H9 (cell line): Measurements from ENCODE around the gene ACOX3. TPM values are rescaled to one million over a fixed set of nuclear protein-coding genes. Genes with fewer than 3 reads are reported as not detected.

ENCODE experiments used
- DNase-seq: peaks from one replicate; pipeline ENCODE4 v3.0.0-alpha.2; 2017
- H2AFZ ChIP-seq: one replicate; pipeline ENCODE4 v1.6.1; 2013; ENCODE audit warnings: mild to moderate bottlenecking, low read length, control low read depth, moderate library complexity
- H2AK5ac ChIP-seq: 2 replicates; pipeline ENCODE4 v1.6.1; 2013; ENCODE audit warnings: low read length, control low read depth, mixed read lengths; ENCODE audit not compliant: insufficient read length
- H2BK120ac ChIP-seq: one replicate; pipeline ENCODE4 v1.6.1; 2013; ENCODE audit warnings: low read depth, mild to moderate bottlenecking, low read length, control low read depth, inconsistent platforms; ENCODE audit not compliant: poor library complexity, severe bottlenecking
- H2BK12ac ChIP-seq: 2 replicates; pipeline ENCODE4 v1.6.1; 2013; ENCODE audit warnings: low read length, control low read depth, mixed read lengths, low read depth; ENCODE audit not compliant: insufficient read length
- H2BK15ac ChIP-seq: 2 replicates; pipeline ENCODE4 v1.6.1; 2013; ENCODE audit warnings: low read depth, low read length, control low read depth
- H2BK20ac ChIP-seq: one replicate; pipeline ENCODE4 v1.6.1; 2013; ENCODE audit warnings: low read depth, mild to moderate bottlenecking, low read length, control low read depth, inconsistent platforms; ENCODE audit not compliant: poor library complexity, severe bottlenecking
- H2BK5ac ChIP-seq: 2 replicates; pipeline ENCODE4 v1.6.1; 2013; ENCODE audit warnings: low read length, control low read depth, mixed read lengths; ENCODE audit not compliant: insufficient read length
- H3K14ac ChIP-seq: 2 replicates; pipeline ENCODE4 v1.6.1; 2013; ENCODE audit warnings: low read length, control low read depth; ENCODE audit not compliant: insufficient read depth
- H3K18ac ChIP-seq: 2 replicates; pipeline ENCODE4 v1.6.1; 2013; ENCODE audit warnings: low read depth, mild to moderate bottlenecking, mixed read lengths, low read length, control low read depth; ENCODE audit not compliant: insufficient read length
- H3K23ac ChIP-seq: 2 replicates; pipeline ENCODE4 v1.6.1; 2013; ENCODE audit warnings: low read length, control low read depth, mixed read lengths, low read depth; ENCODE audit not compliant: insufficient read length
- H3K23me2 ChIP-seq: 2 replicates; pipeline ENCODE4 v1.6.1; 2013; ENCODE audit warnings: low read depth, mild to moderate bottlenecking, mixed read lengths, low read length, control low read depth; ENCODE audit not compliant: insufficient read length, poor library complexity, severe bottlenecking
- H3K27ac ChIP-seq: 2 replicates; pipeline ENCODE4 v1.5.1; 2013; ENCODE audit warnings: low read length, control low read depth, mixed read lengths, low read depth; ENCODE audit not compliant: insufficient read length
- H3K27me3 ChIP-seq: 2 replicates; pipeline ENCODE4 v1.6.1; 2013; ENCODE audit warnings: low read length, control low read depth, inconsistent platforms; ENCODE audit not compliant: insufficient read depth
- H3K4ac ChIP-seq: 2 replicates; pipeline ENCODE4 v1.6.1; 2013; ENCODE audit warnings: low read depth, mild to moderate bottlenecking, control low read depth, inconsistent platforms, low read length, moderate library complexity
- H3K4me1 ChIP-seq: 2 replicates; pipeline ENCODE4 v1.6.1; 2013; ENCODE audit warnings: low read length, control low read depth, inconsistent platforms; ENCODE audit not compliant: insufficient read depth
- H3K4me2 ChIP-seq: 2 replicates; pipeline ENCODE4 v1.6.1; 2013; ENCODE audit warnings: low read length, control low read depth, mixed read lengths; ENCODE audit not compliant: insufficient read length, insufficient read depth
- H3K56ac ChIP-seq: 2 replicates; pipeline ENCODE4 v1.6.1; 2013; ENCODE audit warnings: low read depth, mild to moderate bottlenecking, mixed read lengths, low read length, control low read depth; ENCODE audit not compliant: insufficient read length
- H3K79me1 ChIP-seq: 2 replicates; pipeline ENCODE4 v1.6.1; 2013; ENCODE audit warnings: low read depth, mild to moderate bottlenecking, moderate library complexity, low read length, control low read depth, inconsistent platforms; ENCODE audit not compliant: insufficient read depth, poor library complexity, severe bottlenecking
- H3K79me2 ChIP-seq: 2 replicates; pipeline ENCODE4 v1.6.1; 2013; ENCODE audit warnings: low read length, control low read depth, inconsistent platforms; ENCODE audit not compliant: insufficient read depth
- H3K9ac ChIP-seq: 2 replicates; pipeline ENCODE4 v1.6.1; 2013; ENCODE audit warnings: low read length, control low read depth, mixed read lengths; ENCODE audit not compliant: insufficient read length; ENCODE audit errors: extremely low read depth
- H3K9me3 ChIP-seq: one replicate; pipeline ENCODE4 v1.6.1; 2013; ENCODE audit warnings: low read depth, low read length, inconsistent platforms; ENCODE audit not compliant: control insufficient read depth
- H3T11ph ChIP-seq: one replicate; pipeline ENCODE4 v1.6.1; 2013; ENCODE audit warnings: mild to moderate bottlenecking, low read length, control low read depth, inconsistent platforms
- H4K20me1 ChIP-seq: one replicate; pipeline ENCODE4 v1.6.1; 2013; ENCODE audit not compliant: control insufficient read depth, insufficient read length, insufficient read depth
- H4K5ac ChIP-seq: 2 replicates; pipeline ENCODE4 v1.6.1; 2013; ENCODE audit warnings: low read depth, mild to moderate bottlenecking, mixed read lengths, low read length, control low read depth; ENCODE audit not compliant: insufficient read length
- H4K8ac ChIP-seq: replicated peaks from 2 replicates; pipeline ENCODE4 v1.6.1; 2013; ENCODE audit warnings: low read length, control low read depth, mixed read lengths, low read depth; ENCODE audit not compliant: insufficient read length
- H4K91ac ChIP-seq: 2 replicates; pipeline ENCODE4 v1.6.1; 2013; ENCODE audit warnings: low read depth, mild to moderate bottlenecking, moderate library complexity, mixed read lengths, low read length, control low read depth; ENCODE audit not compliant: insufficient read length
- H3K27ac Mint-ChIP-seq, 3 experiments: 2 replicates in 2 of 3; 3 replicates in 1 of 3; pipeline ENCODE4 v1.8.0; 2020 to 2021; ENCODE audit warnings: mixed read lengths in 3 of 3, mild to moderate bottlenecking in 1 of 3, moderate library complexity in 1 of 3
- H3K27me3 Mint-ChIP-seq: 2 replicates; pipeline ENCODE4 v1.8.0; 2021; ENCODE audit warnings: low read depth, mild to moderate bottlenecking, moderate library complexity, mixed read lengths
- H3K36me3 Mint-ChIP-seq, 3 experiments: 2 replicates in 2 of 3; 3 replicates in 1 of 3; pipeline ENCODE4 v1.8.0; 2020 to 2021; ENCODE audit warnings: low read depth in 3 of 3, mixed read lengths in 3 of 3; ENCODE audit not compliant: insufficient read depth in 1 of 3
- H3K4me1 Mint-ChIP-seq, 2 experiments: 2 replicates each; pipeline ENCODE4 v1.8.0; 2020; ENCODE audit warnings: mixed read lengths in 2 of 2
- H3K4me3 Mint-ChIP-seq, 2 experiments: 2 replicates in 1 of 2; 3 replicates in 1 of 2; pipeline ENCODE4 v1.8.0; 2020 to 2021; ENCODE audit warnings: mild to moderate bottlenecking in 2 of 2, mixed read lengths in 2 of 2, moderate library complexity in 1 of 2
- H3K9me3 Mint-ChIP-seq, 2 experiments: 2 replicates in 1 of 2; 3 replicates in 1 of 2; pipeline ENCODE4 v1.8.0; 2020; ENCODE audit warnings: mild to moderate bottlenecking in 2 of 2, mixed read lengths in 2 of 2, moderate library complexity in 1 of 2
- WGBS: extraction: QIAGEN DNeasy Blood & Tissue Kit; methylation state at CpG from one replicate; pipeline ENCODE4 v1.1.7; 2013; ENCODE audit warnings: missing lambda C conversion rate, low lambda C conversion rate, mixed read lengths; ENCODE audit not compliant: insufficient read length; ENCODE audit errors: extremely low coverage; 5-methylcytosine and 5-hydroxymethylcytosine counted together
- total RNA-seq: library from RNA; stranded (reverse); gene quantifications from 2 replicates; pipeline ENCODE4 v1.2.1, GENCODE V29; 2021
- TF ChIP-seq, protein P1 (sequence below): fragments of 200-600 bp; sonication (generic); conservative IDR thresholded peaks from 3 replicates; pipeline ENCODE4 v1.8.0; 2021; ENCODE audit warnings: antibody characterized with exemption, mild to moderate bottlenecking

ACOX3 gene
- total RNA-seq, 1 experiment from 2014 or later = 13.8 TPM

GRCh38 chr4:8422786-8423185 is 17.7 kb downstream of the ACOX3 start:
- H3K9ac ChIP-seq = no peak overlapping the region
- peaks cover 4 to 7% of the 10 kb centered on the region in 2 experiments for H3K4me1 Mint-ChIP-seq
- no peak overlapping the region for H2AK5ac ChIP-seq
- no peak overlapping the region for H2BK5ac ChIP-seq
- H3K4me1 ChIP-seq = no peaks in the 10 kb centered on the region
- no peak overlapping the region for H4K5ac ChIP-seq
- no peak overlapping the region for H3K14ac ChIP-seq
- no peaks in the 10 kb centered on the region for H3K79me2 ChIP-seq
- TF ChIP-seq, protein P1, sequence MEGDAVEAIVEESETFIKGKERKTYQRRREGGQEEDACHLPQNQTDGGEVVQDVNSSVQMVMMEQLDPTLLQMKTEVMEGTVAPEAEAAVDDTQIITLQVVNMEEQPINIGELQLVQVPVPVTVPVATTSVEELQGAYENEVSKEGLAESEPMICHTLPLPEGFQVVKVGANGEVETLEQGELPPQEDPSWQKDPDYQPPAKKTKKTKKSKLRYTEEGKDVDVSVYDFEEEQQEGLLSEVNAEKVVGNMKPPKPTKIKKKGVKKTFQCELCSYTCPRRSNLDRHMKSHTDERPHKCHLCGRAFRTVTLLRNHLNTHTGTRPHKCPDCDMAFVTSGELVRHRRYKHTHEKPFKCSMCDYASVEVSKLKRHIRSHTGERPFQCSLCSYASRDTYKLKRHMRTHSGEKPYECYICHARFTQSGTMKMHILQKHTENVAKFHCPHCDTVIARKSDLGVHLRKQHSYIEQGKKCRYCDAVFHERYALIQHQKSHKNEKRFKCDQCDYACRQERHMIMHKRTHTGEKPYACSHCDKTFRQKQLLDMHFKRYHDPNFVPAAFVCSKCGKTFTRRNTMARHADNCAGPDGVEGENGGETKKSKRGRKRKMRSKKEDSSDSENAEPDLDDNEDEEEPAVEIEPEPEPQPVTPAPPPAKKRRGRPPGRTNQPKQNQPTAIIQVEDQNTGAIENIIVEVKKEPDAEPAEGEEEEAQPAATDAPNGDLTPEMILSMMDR = no peak
- no peaks in the 10 kb centered on the region for H4K20me1 ChIP-seq
- no peaks in the 10 kb centered on the region for H3K23me2 ChIP-seq
- no peak overlapping the region for H3K4me3 Mint-ChIP-seq
- no peaks in the 10 kb centered on the region for H3K9me3 Mint-ChIP-seq
- no peak overlapping the region for H4K8ac ChIP-seq
- no peaks in the 10 kb centered on the region; a peak in 1 of 7 replicates for H3K36me3 Mint-ChIP-seq
- H2BK20ac ChIP-seq = no peak overlapping the region
- H3K27ac ChIP-seq = no peak overlapping the region
- H2BK15ac ChIP-seq = no peak overlapping the region
- no peak overlapping the region for H3K4me2 ChIP-seq
- no peak for DNase-seq
- no peaks in the 10 kb centered on the region for H3K27me3 ChIP-seq
- no peak overlapping the region for H3K27ac Mint-ChIP-seq
- no peaks in the 10 kb centered on the region for H3K9me3 ChIP-seq
- no CpG with 5 or more reads among the region's 5 CpGs for WGBS
- H3K4ac ChIP-seq = no peak overlapping the region
- no peaks in the 10 kb centered on the region for H3K79me1 ChIP-seq
- H3T11ph ChIP-seq = no peak overlapping the region
- no peak overlapping the region for H2BK12ac ChIP-seq
- no peak overlapping the region for H3K23ac ChIP-seq
- no peak overlapping the region for H4K91ac ChIP-seq
- H3K27me3 Mint-ChIP-seq = peaks cover 5% of the 10 kb centered on the region; the same call in 1 of the 2 replicates
- H3K18ac ChIP-seq = no peak overlapping the region
- H3K56ac ChIP-seq = no peak overlapping the region
- no peak overlapping the region for H2BK120ac ChIP-seq
- H2AFZ ChIP-seq = no peak overlapping the region
